CD4-positive, alpha-beta T cell treated with Interleukin-17A for 1 hour (primary cell): Measurements from ENCODE around the gene LGALS16.
"Not testable (repeated sequence)": the region's sequence is repeated elsewhere in the genome, so short reads cannot be mapped to it uniquely, and the experiment has no call there.

Experiments used
- DNase-seq: peaks from one replicate; pipeline ENCODE4 v3.0.0-alpha.2; 2020

The LGALS16 gene

GRCh38 chr19:39679056-39679790 is 23.5 kb downstream of the LGALS16 start:
- peak; percentile 13 for DNase-seq

GRCh38 chr19:39679791-39680168 is 24.1 kb downstream of the LGALS16 start:
- no peak for DNase-seq

GRCh38 chr19:39680593-39680992 is 24.9 kb downstream of the LGALS16 start:
- DNase-seq, result no peak

GRCh38 chr19:39681416-39681815 is 25.7 kb downstream of the LGALS16 start:
- DNase-seq, result no peak

GRCh38 chr19:39684267-39684666 is 28.6 kb downstream of the LGALS16 start:
- no peak for DNase-seq

- no peak for DNase-seq
Measured at GRCh38 chr19:39686739-39687138, 31.0 kb downstream of the LGALS16 start.

GRCh38 chr19:39688637-39689036 is 32.9 kb downstream of the LGALS16 start:
- DNase-seq, result not testable (repeated sequence)

GRCh38 chr19:39692166-39692565 is 36.5 kb downstream of the LGALS16 start:
- no peak for DNase-seq

GRCh38 chr19:39692822-39693221 is 37.1 kb downstream of the LGALS16 start:
- DNase-seq, result no peak

GRCh38 chr19:39695759-39696158 is 40.0 kb downstream of the LGALS16 start:
- no peak for DNase-seq

- no peak for DNase-seq
Measured at GRCh38 chr19:39696387-39696786, 40.7 kb downstream of the LGALS16 start.

GRCh38 chr19:39698535-39698934 is 42.8 kb downstream of the LGALS16 start:
- no peak for DNase-seq

- no peak for DNase-seq
Measured at GRCh38 chr19:39701291-39701690, 45.6 kb downstream of the LGALS16 start.

GRCh38 chr19:39704181-39705044 is 48.7 kb downstream of the LGALS16 start, which contains the start of gene LGALS14:
LGALS14 (plus strand) TSS chr19:39704481; CDS start chr19:39704529, 48 bp downstream.
- no peak for DNase-seq

GRCh38 chr19:39705578-39706188 is 50.0 kb downstream of the LGALS16 start:
- DNase-seq, result peak; percentile 48

GRCh38 chr19:39708594-39708993 is 52.9 kb downstream of the LGALS16 start:
- no peak for DNase-seq

- no peak for DNase-seq
Measured at GRCh38 chr19:39709026-39709872, 53.5 kb downstream of the LGALS16 start.
